GM19351 (cell line): ENCODE measurements around the gene CHRNB1.
"Not testable (repeated sequence)": the region's sequence is repeated elsewhere in the genome, so short reads cannot be mapped to it uniquely, and the experiment has no call there.

ENCODE experiments used
- ATAC-seq: cut with Tn5 transposase; IDR thresholded peaks from one replicate; pipeline ENCODE4 v1.9.1; 2021; ENCODE audit warnings: mild to moderate bottlenecking, moderate library complexity; ENCODE audit not compliant: unreplicated experiment

CHRNB1 gene

DNA sequence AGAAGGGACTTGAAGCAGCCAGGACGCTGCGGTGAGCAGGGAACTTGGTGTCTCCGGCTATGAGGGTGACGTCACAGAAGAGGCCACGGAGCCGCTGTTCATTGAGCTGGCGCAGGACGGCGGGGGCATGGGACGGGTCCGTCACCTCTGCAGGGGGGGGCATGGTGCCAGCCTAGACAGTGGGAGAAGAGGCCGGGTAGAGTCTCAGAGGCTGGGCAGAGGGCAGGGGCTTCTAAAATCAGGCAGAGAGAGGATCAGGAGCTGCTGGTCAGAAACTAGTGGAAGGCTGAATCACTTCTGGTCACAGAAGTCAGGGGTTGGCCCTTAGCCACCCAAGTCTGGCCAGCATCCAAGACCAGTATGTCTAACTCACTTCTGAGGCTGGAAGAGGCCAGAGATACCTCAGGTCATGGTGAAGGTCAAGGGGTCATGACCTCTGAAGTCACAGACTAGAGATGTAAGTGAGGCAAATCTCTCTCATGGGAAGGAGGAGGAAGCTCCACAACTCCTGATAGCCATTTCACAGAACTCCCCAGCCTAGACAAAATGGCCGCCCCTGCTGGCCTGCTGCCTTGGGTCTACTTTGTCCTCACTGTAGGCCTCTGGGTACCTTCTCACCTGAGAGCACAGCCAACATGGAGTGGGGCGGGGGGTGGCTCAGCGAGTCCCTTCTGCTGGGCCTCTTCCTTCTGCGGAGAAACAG, 21.9 kb downstream of the CHRNB1 start:
- no peak for ATAC-seq

DNA sequence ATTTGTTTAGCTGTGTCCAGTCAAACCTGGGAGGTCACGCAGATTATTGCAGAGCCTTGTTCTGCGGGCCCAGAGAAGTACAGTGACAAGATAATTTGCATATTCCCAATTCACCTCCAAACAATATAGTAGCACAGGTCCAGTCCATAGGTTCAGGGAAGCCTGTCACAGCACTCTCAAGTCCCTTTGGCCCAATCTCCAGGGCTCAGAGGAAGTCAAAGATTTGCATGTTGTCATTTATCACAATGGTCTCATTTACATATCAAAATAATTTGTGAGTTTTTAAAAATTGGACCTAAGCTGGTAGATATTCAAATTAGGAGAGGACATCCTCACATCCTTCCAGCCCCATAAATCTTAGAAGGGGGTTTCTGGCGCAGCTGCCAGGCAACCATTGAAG, 22.6 kb downstream of the CHRNB1 start:
- ATAC-seq = no peak

DNA sequence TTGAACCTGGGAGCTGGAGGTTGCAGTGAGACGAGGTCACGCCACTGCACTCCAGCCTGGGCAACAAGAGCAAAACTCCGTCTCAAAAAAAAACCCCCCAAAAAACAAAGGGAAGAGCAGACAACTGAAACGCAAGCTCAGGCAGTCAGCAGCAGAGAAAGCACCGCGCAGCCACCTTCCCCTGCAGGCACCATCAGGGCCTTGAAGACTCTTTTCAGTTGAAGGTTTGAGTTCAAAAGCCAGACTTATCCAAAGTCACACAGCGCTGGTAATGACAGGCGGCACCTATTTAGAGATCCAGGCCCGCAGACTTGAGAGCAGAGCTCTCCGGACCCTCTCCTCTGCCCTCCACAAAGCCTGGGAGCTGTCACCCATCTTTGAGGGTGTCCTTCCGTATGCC, 23.4 kb downstream of the CHRNB1 start:
- no peak for ATAC-seq

DNA sequence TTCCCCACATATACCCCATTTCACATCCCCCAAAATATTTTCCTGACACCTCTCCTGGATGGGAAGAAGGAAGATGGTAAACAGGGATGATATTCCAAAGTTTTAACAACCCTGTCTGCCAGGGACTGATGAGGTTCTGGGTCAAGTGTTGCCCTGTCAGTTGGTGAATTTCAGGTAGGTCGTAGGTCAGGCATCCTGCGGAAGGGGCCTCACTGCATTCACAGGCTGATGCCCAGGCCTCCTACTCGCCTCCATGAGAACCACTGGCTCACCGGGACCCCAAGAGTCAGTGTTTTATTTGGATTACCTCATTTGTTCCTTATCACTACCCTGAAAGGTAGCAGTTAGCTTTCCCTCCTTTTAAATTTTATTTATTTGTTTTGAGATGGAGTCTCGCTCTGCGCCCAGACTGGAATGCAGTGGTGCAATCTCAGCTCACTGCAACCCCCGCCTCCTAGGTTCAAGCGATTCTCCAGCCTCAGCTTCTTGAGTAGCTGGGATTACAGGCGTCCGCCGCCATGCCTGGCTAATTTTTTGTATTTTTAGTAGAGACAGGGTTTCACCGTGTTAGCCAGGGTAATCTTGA, 24.0 kb downstream of the CHRNB1 start:
- ATAC-seq = no peak

DNA sequence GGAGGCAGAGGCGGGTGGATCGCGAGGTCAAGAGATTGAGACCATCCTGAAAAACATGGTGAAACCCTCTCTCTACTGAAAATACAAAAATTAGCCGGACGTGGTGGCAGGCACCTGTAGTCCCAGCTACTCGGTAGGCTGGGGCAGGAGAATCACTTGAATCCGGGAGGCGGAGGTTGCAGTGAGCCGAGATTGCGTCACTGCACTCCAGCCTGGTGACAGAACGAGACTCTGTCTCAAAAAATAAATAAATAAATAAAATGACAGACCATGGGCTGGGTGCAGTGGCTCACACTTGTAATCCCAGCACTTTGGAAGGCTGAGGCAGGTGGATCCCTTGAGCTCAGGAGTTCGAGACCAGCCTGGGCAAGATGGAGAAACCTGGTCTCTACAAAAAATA, 25.0 kb downstream of the CHRNB1 start:
- ATAC-seq = not testable (repeated sequence)

DNA sequence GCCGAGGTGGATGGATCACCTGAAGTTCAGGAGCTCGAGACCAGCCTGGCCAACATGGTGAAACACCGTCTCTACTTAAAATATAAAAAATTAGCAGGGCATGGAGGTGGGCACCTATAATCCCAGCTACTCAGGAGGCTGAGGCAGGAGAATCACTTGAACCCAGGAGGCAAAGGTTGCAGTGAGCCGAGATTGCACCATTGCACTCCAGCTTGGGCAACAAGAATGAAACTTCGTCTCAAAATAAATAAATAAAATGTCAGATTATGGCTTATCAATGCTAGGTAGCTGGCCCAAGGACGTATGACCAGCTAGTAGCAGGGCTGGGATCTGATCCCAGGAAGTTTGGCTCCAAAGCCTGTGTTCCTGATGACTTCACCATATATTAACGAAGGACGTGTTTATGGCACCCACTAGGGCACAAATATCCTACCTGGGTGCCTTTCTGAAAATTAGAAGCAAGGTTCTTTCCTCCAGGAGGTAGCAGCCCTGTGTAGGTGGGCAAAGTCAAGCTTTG, 25.7 kb downstream of the CHRNB1 start:
- ATAC-seq = not testable (repeated sequence)

DNA sequence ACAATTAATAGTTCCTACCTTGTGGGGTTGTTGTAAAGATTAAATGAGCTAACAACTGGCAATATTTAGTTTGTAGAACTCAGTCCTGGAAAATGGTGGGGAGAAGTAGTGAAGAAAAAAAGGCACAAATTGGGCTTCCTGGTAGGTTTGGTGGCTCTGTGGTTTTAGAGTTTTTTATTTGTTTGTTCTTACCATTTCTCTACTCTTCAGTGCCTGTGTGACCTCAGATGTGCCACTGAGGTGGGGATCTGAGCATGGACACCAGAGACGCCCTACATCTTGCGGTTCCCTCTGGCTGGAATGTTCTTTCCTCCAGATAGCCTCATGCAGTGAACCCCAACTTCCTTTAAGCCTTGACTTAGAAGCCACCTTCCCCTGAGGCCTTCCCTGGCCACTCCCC, 26.9 kb downstream of the CHRNB1 start:
- ATAC-seq = no peak

DNA sequence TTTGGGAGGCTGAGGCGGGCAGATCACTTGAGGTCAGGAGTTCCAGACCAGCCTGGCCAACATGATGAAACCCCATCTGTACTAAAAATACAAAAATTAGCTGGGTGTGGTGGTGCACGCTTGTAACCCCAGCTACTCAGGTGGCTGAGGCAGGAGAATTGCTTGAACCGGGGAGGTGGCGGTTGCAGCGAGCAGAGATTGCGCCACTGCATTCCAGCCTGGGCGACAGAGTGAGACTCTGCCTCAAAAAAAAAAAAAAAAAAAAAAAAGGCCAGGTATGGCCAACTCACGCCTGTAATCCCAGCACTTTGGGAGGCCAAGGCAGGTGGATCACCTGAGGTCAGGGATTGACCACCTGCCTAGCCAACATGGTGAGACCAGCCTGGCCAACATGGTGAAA, 29.9 kb downstream of the CHRNB1 start:
- ATAC-seq = not testable (repeated sequence)

DNA sequence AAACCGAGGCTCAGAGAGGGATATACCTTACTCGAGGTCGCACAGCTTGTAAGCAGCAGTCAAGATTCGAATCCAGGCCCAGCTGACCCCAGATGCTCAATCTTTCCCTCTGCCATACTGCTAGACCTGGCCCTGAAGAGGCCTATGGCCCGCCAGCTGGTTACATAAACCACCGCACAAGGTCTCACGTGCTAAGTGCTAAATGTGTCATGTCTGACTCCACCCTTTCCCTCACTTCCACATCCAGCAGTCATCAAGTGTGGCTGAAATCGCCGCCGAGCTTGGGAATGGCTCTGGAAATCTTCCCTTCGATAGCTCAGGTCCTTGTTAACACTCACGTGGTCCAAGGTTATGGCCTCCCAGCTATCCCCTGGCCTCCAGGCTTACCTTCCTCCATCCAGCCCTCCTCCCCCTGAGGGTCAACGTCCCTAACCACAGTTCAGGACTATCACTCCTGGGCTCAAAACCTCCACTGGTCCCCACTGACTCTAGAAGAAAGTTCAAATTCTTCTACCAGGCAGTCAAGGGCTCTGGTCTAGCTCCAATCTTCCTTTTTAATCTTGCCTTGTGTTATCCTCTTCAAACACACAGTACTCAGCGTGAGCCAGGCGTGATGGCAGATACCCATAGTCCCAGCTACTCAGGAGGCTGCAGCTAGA, 31.0 kb downstream of the CHRNB1 start:
- no peak for ATAC-seq

DNA sequence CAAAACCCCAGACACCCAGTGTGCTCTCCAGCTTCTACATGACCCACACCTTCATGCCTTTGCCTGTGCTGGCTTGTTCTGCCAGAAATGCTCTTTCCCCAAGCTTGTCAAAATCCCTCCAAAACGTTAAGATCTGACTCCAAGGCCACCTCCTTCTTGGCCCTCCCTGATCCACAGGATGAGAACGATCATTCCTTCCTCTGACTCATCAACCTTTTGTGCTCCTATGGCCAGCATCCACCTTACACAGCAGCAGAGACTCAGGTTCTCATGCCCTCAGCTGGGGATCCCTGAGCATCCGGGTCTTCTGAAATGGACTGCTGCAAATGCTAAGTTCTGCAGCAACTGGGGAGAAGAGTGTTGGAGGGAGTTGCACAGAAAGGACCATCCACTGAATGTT, 31.6 kb downstream of the CHRNB1 start:
- ATAC-seq = no peak

DNA sequence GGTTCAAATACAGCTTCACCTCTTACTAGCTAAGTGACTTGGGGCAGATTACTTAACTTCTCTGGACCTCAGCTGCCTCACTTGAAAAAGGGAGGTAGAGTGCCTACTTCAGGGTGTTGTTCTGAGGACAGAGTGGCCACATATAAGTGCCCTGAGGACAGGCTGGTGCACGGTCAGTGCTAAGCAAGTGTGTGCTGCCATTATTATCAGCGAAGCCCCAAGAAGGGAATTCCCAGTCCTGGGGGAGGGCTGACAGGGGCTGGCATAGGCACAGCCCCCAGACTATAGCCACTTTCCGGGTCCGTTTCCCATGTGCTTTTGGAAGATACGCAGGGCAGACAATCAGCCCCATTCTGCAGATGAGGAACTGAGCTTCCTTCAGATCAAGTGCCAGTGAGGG, 32.1 kb downstream of the CHRNB1 start:
- ATAC-seq = no peak

DNA sequence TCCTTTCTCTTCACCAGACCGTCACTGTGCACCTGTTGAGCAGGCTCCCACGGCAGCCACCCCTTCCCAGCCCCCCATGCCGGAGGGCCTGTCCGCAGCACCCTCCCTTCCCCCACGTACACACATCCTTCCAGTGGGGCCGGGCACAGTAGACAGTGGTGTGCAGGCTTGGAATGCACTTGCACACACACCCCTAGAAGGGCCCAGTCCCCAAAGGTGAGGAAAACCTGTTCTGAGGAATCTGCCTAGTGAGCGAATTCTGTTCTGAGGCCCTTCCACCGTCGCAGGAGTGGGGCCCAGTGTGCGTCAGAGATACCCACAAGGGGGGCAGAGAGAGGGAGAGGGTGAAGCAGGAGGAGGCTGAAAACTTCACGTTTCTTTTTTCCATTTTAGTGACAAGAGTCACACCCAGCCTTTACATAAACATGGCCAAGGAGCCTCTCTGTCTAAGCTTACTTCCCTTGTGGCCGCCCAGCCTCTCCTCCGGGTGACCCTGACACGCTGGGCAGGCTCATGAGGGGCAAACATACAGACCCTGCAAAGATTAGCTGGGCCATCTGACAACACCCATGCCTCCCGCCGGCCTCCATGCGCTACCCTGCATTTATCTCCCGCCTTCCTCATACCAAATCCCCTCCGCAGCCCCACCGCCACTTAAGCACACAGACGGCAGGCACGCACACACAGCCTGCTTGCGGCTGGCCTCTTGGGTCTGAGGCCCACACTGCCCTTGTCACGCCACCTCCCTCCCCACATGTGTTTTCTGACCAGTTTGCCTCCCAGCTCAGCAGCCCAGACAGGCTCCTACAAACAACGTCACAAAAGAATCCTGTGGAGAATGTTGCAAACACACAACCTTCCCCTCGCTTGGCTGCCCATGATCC, 32.8 kb downstream of the CHRNB1 start:
- no peak for ATAC-seq

DNA sequence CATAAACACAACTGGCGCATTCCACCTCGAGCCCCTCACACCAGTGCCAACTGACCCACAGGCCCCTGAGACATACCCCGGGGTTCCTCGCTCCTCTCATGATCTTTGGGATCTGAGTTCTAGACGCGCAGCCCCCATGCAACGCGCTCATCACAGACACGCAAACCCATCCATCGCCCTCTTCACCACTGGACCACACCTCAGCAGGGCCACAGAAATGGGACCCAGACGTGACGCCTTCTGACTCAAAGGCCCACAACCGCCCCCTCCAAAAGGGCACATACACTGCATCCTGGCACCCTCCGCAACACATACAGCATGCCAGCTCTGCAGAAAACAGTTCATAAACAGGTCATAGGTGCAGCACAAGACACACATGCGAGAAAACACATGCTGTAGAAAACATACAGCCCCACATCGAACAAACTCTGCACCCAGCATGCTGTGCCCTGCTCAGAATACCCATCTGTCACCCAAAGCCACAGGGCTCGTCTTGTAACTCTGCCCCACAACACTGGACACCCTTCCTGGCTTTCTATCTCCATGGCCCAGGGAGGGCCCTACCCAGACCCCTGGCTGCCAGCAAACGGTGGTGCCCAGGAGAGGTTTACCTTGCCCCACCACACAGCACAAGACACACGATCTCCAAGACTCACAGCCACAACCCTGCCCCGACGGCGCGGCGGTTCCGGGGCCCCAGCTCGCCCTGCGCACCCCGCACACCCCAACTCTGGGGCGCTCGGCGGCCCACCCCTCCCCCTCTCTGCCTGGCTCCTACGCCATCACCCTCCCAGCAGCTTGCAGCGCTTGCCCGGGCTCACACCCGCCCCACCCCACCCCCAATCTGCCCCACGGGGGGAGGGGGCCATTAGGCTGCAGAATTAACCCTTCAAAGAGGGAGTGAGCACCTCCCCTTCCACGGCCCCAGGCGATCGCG, 33.7 kb downstream of the CHRNB1 start:
- ATAC-seq = no peak

DNA sequence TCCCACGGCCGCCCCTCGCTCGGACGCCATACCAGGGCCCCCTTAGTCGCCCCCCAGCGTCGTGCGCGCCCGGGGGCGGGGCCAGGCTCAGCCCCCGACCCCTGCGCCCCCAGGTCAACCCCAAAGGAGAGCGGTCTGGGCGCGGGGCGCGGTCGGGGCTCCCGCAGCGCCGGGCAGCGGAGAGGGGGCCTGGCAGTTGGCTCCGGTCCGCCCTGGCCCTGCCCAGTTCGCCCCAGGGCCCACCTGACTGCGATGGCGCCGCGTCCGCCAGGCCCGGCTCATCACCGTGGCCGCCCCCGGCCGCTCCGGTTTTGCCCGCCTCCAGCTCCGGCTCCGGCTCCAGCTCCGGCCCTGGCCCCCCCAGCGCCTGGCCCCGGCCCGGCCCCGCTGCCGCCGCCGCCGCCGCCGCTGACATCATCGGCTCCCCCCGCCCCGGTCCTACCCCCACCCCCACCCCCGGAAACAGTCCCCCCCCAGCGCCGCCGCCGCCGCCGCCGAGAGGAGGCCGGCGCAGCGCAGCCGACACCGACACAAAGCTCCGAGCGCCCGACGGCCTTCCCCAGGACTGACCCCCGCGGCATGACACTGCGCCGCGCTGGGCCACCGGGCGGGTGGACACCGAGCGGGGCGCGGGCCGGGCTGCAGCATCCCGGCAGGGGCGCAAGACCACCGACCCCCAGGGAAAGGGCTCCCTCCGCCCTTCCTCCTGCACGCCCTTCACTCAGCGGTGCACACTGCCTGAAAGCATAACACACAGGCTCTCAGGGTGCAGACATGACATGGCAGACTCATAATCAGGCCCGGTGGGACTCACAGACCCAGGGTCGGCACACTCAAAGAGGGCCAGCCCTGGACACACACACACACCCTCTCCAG, 34.6 kb downstream of the CHRNB1 start, which contains the start of gene ZBTB4:
ZBTB4 (minus strand) TSS at position 419 of the 876 bp plus-strand sequence. CDS start 12,830 bp downstream, outside the sequence.
- ATAC-seq = no peak

DNA sequence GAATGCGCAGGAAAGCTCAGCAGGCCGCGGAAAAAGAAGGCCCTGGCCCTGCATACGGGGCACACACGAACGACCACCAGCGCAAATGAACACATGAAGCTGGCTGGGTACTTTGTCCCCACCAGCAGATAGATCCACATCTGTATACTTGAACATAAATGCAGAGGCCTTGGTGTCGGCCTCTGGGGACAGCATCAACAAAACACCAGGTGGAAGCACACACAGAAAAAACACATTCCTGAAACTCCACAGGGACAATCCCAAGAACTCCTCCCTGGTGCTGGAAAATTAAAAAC, 35.2 kb downstream of the CHRNB1 start:
- ATAC-seq = no peak

DNA sequence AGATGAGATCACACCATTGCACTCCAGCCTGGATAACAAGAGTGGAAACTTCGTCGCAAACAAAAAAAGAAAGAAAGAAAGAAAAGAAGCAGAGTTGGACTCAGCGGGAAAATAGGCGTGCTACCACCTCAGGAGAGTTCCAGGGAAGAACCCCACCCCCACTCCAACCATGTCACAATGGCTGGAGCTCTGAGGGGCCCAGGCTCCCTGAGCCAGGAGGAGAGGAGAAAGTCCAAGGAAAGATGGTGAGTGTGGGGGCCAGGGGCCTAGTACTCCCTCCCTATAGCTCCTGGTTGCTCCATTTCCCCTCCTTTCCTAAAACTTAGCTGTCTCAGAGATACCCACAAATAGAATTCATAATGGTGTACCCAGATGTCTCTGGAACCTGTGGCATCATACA, 36.4 kb downstream of the CHRNB1 start, which contains the start of gene SLC35G6:
SLC35G6 (plus strand) TSS at position 172 of the 400 bp plus-strand sequence; CDS start at position 243, 71 bp downstream.
- not testable (repeated sequence) for ATAC-seq

DNA sequence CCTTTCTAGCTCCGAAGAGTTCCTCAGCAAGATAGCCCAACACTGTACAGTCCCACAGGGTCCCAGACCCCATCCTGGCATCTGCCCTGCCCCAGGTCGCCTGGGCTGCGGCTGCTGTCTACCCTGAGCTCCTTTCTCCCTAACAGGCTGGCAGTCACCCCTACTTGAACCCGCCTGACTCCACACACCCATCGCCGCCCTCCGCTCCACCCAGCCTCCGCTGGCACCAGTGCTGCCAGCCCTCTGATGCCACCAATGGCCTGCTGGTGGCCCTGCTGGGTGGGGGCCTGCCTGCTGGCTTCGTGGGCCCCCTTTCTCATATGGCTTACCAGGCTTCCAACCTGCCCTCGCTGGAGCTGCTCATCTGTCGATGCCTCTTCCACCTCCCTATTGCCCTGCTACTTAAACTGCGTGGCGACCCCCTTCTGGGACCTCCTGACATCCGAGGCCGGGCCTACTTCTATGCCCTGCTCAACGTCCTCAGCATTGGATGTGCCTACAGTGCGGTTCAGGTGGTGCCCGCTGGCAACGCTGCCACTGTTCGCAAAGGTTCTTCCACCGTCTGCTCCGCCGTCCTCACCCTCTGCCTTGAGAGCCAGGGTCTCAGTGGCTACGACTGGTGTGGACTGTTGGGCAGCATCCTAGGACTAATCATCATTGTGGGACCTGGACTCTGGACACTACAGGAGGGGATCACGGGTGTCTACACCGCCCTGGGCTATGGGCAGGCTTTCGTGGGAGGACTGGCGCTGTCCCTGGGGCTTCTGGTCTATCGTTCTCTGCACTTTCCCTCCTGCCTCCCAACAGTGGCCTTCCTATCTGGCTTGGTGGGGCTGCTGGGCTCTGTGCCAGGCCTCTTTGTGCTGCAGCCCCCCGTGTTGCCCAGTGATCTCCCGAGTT, 37.2 kb downstream of the CHRNB1 start:
- not testable (repeated sequence) for ATAC-seq

DNA sequence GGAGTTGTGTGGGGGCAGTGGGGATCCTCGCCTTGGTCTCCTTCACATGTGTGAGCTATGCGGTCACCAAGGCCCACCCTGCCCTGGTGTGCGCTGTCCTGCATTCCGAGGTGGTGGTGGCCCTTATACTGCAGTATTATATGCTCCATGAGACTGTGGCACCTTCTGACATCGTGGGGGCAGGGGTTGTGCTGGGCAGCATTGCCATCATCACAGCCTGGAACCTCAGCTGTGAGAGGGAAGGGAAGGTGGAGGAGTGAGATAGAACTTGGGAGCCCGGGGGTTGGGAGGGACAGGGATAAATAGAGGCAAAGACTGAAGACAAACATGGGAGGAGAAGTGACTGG, 37.9 kb downstream of the CHRNB1 start:
- ATAC-seq = not testable (repeated sequence)
